IPS-18c (cell line): ENCODE data around the gene BST1.
A peak's percentile ranks its signal among the peaks of the same experiment; 100 is the strongest.

Source experiments
- H3K4me3 ChIP-seq: 2 replicates; pipeline ENCODE4 v1.7.0; 2013; ENCODE audit warnings: low read depth, mild to moderate bottlenecking, low read length, moderate library complexity; ENCODE audit not compliant: insufficient read depth
- H3K9me3 ChIP-seq: one replicate; pipeline ENCODE4 v1.6.1; 2013; ENCODE audit warnings: mild to moderate bottlenecking, low read length, moderate library complexity; ENCODE audit not compliant: control insufficient read depth, insufficient read depth

The BST1 gene, protein sequence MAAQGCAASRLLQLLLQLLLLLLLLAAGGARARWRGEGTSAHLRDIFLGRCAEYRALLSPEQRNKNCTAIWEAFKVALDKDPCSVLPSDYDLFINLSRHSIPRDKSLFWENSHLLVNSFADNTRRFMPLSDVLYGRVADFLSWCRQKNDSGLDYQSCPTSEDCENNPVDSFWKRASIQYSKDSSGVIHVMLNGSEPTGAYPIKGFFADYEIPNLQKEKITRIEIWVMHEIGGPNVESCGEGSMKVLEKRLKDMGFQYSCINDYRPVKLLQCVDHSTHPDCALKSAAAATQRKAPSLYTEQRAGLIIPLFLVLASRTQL

DNA sequence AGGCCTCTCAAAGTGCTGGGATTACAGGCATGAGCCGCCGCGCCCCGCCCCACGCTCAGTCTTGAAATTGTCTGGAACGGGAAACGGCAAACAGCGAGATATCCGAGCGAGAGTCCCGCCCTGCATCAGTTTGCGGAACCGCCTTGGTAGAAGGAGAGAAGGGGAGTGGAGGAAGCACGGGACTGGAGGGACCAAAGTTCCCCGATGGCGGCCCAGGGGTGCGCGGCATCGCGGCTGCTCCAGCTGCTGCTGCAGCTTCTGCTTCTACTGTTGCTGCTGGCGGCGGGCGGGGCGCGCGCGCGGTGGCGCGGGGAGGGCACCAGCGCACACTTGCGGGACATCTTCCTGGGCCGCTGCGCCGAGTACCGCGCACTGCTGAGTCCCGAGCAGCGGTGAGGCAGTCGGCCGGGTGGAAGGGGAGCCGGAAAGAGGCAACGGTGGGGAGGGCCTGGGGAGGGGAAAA, at the start of gene BST1:
BST1 (plus strand) TSS at position 125 of the 463 bp plus-strand sequence; CDS start at position 205, 80 bp downstream.
- peak within 1 kb of the TSS; percentile 2; the same call in 1 of the 2 replicates for H3K4me3 ChIP-seq
- peaks cover 2% of the 10 kb centered on the region for H3K9me3 ChIP-seq

DNA sequence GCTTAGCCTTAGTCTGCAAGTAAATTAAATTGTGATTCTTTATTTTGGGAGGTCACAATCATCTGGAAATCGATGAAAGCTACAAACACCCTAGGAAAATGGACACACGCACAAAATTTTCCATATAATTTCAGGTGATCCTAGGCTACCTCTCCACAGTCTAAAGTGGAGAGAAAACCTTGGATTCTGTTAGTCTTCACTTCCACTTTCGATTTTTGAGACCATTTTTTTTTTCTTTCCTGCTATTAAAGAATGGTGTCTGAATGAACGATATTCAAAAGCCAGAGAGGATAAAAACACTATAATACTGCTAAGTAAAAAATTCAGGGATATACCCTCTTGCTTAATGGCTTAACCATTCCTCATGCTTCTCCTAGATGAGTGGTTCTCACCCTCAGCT, 49.4 kb upstream of the BST1 start:
- H3K4me3 ChIP-seq = peak overlapping the region; percentile 30; the same call in 1 of the 2 replicates
- H3K9me3 ChIP-seq = no peaks in the 10 kb centered on the region

DNA sequence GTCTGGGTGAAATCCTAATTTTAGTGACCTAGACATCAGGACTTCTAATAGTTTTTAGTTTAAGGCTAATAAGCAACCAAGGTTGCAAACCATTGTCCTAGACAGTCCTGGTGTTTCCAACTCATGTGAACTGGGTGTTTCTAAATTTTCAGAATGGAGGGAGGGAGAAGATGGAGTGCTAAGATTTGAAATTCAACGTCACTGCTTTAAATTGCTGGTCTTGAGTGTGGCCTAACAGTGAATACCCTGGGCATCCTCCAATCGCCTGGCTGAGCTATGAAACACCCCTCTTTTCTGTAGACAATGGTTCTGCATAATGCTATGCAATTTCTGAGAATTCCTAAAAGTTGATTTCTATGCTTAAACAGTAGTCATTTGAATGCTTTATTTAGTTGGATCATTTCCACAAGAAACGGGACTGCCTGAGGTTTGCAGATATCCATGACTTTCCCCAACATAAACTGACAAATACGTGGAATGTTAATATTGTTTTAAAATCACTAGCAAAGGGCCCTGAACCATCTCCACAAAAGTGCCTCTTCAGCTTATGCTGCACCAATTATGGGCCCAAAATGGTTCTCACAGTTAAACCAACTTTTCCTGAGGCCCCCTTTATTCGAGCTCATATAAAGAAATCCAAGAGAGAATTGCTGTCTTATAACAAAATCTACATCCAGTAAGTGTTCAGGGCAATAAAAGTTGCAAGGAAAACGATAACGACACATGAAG, 48.8 kb upstream of the BST1 start:
- peak overlapping the region; percentile 84 for H3K4me3 ChIP-seq

DNA sequence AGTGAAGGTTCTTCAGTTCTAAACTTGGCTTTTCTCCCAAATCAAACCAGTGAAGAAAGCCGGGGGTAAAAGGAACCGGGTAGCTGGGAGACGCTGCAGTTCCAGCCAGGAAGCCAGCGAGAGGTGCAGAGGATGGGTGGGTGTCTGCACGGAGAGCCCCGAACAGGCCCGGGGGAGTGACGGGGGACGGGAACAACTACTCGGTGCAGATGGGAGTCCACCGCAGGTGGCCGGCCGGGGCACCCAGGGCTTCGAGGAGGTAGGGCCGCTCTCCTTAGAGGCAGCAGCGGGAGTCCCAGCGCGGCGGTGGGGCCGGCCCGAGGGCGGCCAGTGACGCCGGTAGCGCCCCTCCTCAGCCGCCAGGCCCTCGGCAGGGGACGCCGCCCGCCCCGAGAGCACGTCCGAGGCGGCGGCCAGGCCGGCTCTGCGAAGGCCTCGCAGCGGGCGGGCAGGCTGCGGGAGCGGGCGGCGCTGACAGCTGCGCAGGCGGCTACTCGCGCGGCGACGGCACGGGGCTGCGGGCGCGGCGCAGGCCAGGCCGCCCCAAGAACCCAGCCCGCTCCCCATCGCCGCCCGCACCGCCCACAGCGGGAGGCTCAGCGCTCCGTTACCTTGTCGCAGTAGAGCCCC, 48.2 kb upstream of the BST1 start:
- no peaks in the 10 kb centered on the region for H3K9me3 ChIP-seq
- peak overlapping the region; percentile 84 for H3K4me3 ChIP-seq

More for the DNA sequence above, 48.8 kb upstream of the BST1 start:
- H3K9me3 ChIP-seq = no peaks in the 10 kb centered on the region

DNA sequence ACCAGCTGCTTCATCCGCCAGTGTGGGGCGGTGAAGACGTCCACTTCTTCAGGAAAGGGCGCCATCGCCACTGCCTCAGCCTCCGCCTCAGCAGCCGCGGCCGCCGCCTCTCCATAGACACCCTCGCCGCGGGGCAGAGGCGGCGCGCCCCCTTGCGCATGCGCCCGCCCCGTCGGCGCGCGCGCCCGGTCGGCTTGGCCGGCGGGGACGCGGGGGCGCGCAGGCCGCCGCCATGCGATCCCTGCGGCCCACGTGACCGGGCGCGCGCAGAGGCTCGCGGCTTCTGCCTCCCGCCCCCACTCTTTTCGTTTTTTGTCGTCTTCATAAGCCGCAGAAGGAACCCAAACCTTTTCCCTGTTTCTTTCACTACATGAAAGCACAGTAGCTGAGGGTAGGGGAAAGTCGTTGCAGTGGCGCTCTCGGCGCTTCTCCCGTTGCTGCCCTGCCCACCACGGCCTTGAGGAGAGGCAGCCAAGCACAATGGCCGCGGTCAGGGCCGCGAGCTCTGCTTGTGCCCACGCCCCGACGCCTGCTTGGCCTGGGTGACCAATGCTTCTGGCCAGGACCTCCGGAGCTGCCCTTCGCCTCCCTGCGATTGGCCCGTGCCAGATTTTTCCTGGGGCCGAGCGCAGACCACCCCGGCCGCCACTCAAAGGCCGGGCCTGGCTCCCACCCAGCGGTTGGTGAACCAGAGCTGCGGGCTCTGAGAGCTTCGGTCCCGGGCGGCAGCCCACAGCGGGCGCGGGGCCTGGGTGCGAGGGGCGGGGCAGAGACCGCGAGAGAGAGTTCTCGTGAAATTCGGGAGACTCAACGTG, 47.4 kb upstream of the BST1 start, which contains the start of gene FBXL5:
FBXL5 (minus strand) TSS at position 135 of the 815 bp plus-strand sequence; CDS start at position 65, 70 bp downstream.
- H3K9me3 ChIP-seq = no peaks in the 10 kb centered on the region
- H3K4me3 ChIP-seq = peak within 1 kb of the TSS; percentile 84

DNA sequence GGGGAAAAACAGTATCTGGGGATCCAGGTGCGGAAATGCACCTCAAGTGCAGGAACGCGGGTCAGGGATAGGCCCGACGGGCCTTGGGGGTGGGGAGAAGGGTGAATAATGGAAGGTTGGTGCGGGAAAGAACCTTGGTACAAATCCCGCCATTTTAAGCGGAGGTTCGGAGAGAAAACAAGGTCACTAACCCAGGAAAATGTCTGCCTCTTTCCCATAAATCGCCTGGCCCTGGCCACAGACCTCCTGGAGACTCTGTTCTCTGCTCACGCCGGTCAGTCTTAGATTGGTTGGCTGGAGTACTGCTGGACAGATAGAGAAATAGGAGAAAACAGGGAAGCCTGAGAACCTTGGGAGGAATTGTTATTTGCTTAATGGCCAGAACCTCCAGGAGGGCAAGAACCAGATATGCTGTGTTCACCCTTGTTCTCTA, 46.8 kb upstream of the BST1 start:
- Histone ChIP-seq H3K4me3 (peak overlapping the region; percentile 58), H3K9me3 (no peaks in the 10 kb centered on the region)

DNA sequence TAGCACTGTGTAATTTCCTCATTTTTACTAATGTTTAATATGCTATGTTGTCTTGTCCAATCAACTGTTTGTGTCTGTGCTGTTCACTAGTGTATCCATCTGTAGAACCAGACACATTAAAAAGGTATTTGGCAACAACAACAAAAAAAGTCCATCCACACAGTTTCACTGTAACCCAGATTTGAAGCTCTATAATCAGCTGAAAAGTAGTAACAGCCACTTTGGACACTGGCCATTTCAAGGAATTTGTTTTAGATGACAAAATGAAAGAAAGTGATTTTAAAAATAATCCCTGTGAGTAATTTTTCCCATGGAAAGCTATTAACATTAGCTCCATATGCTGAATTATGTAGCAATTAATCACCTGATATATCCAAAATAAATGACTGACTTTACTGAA, 45.5 kb upstream of the BST1 start:
- Histone ChIP-seq H3K9me3 (no peaks in the 10 kb centered on the region), H3K4me3 (no peak overlapping the region)

DNA sequence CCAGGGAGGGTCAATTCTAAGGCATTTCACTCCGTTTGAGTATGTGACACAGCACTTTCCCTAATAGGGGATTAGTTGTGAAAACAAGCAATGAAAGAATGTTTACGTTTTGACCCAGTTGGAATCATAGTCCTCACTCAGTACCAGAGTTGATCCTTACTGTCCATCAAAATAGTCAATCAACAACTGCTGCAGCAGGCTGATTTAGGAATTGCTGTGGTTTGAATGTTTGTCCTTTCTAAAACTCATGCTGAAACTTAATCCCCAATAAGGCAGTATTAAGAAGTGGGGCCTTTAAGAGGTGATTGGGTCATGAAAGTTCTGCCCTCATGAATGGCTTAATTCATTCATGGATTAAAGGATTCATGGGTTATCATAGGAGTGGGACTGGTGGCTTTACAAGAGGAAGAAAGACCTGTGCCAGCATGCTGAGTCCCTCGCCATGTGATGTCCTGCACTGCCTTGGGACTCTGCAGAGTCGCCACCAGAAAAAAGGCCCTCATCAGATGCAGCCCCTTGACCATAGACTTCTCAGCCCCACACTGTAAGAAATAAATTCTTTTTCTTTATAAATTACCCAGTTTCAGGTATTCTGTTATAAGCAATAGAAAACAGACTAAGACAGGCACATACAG, 44.6 kb upstream of the BST1 start:
- Histone ChIP-seq H3K9me3 (no peaks in the 10 kb centered on the region), H3K4me3 (no peak overlapping the region)

DNA sequence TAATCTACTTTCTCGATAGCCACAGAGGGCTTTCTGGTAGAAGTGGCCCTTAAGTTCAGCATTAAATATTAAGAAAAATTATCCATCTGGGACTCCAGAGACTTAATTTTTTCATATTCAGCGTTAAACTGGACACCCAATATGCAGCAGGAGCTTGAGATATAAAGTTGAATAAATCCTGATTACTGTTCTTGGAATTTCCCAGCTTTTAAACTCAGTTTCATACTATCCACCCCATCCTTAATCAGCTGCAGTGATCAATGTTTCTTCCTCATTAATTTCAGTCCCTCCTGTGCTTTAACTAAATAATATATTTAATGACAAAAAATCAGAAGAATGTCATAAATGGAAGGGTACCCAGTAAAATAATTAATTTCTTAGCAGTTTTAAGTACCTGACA, 44.1 kb upstream of the BST1 start:
- Histone ChIP-seq H3K9me3 (no peaks in the 10 kb centered on the region), H3K4me3 (no peak overlapping the region)

DNA sequence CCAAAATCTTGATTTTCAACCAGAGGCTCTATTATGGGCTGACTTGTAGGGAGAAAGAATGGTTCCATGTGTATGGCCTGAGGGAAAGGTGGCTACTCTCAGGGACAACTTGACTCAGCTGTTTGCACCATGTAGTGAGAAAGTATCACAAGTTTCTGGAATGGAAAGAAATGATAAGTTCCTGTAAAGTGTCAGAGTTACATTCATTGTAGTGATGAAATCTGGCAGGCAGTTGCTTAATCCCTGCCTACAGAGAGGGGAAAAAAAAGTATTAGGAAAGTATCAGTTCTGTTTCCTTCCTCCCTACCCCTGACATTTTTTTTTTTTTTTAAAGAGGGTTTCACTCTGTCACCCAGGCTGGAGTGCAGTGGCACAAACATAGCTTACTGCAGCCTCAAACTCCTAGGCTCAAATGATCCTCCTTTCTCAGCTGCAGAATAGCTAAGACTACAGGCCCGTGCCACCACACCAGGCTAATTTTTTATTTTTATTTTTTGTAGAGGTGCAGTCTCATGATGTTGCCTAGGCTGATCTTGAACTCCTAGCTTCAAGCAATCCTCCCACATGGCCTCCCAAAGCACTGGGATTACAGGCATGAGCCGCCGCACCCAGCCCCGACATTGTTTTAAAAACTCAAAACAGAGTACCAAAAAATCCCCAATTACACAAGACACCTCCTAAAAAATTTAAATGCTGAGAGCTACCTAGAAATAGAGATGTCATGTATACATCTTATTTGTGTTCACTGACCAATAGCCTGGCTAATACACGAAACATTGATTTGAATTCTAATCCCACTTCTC, 42.9 kb upstream of the BST1 start:
- Histone ChIP-seq H3K4me3 (no peak overlapping the region), H3K9me3 (no peaks in the 10 kb centered on the region)

DNA sequence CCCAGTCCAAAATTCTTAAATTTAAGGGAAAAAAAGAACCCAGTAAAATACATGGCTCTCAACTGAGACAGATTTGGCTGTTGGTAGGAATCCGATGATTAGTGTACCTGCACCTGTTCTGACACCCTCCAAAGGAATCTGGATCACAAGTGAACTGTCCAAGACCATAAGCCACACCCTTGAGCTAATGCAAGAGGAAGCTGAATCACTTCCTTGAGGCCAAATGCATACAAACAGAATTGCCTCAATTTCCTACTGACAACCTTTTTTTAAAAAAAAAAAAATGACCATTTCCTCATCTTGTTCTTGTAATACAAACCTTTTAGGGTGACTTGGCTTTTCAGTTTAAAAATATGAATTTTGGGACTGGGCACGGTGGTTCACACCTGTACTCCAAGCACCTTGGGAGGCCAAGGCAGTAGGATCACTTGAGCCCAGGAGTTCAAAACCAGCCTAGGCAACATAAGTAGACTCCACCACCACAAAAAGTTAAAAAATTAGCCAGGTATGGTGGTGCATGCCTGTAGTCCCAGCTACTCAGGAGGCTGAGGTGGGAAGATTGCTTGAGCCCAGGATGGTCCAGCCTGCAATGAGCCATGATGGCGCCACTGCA, 37.0 kb upstream of the BST1 start:
- no peaks in the 10 kb centered on the region for H3K9me3 ChIP-seq
- no peak overlapping the region for H3K4me3 ChIP-seq

DNA sequence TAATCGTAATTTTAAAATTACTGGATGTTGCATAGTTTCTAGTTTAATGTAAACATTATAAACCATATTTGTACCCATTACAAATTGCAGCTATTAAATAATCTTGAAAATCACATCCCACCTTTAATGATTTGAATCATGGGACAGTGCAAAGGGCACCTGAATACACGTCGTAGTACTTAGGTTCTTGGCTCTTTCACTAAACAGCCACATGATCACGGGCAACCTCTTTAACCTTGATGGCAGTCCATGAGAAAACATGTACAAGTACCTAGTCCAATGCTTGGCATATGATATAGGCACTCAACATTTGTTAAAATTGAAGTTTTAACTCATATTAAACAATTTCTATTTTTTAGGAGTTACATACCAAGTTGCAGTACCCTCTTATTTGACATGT, 35.9 kb upstream of the BST1 start:
- Histone ChIP-seq H3K9me3 (no peaks in the 10 kb centered on the region), H3K4me3 (no peak overlapping the region)

DNA sequence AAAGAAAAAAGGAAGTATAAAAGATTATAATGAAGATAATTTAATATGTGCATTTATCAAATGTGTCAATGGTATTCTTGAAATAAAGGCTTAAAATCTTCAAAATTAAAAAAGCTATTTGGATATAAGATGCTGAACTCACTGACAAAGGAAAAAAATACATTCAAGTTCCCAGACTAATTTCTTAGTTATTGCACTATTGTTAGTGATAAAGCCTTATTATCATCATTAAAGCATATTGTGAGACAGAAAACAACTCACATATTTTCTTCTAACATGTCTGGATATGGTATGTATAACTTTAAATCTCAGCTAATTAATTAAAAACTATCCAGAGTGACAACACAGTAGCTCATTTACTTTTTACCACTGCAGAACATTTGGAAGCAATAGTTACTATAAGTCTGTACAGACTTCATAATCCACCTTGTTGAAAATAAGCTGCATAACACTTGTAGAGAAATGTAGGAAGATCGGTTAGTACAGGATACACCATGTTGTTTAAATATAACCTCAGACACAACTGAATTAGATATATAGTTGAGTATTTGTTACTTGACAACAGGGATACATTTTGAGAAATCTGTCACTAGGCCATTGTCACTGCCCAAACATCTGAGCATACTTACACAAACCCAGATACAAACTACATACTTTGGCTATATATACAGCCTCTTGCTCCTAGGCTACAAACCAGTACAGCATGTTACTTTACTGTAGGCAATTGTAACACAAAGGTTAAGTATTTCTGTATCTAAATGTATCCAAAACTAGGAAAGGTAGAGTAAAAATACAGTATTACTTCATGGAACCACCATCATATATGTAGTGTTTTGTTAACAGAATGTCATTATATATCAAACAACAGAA, 34.1 kb upstream of the BST1 start:
- H3K4me3 ChIP-seq = no peak overlapping the region
- H3K9me3 ChIP-seq = no peaks in the 10 kb centered on the region

DNA sequence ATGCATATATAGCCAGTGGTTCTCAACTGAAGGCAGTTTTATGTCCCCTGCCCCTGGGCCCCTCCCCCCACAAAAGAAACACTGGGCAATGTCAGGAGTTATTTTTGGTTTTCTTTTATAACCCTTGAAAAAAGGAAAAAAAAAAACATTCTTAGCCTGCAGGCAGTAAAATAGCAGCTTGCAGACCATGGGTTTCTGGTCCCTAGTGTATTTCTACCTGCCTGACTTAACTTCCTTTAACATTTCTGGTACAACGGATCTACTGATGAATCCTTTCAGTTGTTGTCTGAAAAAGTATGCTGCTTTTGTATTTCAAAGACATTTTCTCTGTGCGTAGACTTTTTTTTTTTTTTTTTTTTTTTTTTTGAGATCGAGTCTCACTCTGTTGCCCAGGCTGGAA, 32.3 kb upstream of the BST1 start:
- Histone ChIP-seq H3K9me3 (no peaks in the 10 kb centered on the region), H3K4me3 (no peak overlapping the region)

DNA sequence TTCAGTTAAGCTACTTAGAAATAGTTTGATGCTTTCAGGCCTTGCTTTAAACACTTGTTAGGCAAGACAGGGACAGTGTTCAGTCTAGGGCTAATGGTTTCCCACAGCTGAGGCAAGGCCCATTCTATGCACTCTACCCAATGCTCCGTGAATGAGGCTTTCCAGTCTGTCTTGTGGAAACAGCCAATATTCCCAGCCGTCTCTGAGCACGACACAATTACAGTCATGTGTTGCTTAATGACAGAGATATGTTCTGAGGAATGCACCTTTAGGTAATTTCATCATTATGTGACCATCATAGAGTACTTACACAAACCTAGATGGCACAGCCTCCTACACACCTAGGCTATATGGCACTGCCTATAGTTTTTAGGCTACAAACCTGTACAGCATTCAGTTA, 30.8 kb upstream of the BST1 start:
- Histone ChIP-seq H3K4me3 (no peak overlapping the region), H3K9me3 (no peaks in the 10 kb centered on the region)
